GM18505 (cell line): Measurements from ENCODE around the gene AP3S1.

Experiments used
- ATAC-seq: cut with Tn5 transposase; IDR thresholded peaks from one replicate; pipeline ENCODE4 v1.9.1; 2021; ENCODE audit not compliant: unreplicated experiment
- POLR2A ChIP-seq: IDR thresholded peaks from 4 replicates; pipeline ENCODE4 v1.6.1; 2011; ENCODE audit warnings: borderline replicate concordance; ENCODE audit not compliant: insufficient read depth, insufficient read length; ENCODE audit errors: extremely low read depth

The AP3S1 gene

GRCh38 chr5:115948091-115948534, 106.4 kb downstream of the AP3S1 start:
- no peak for ATAC-seq
- no peak for TF ChIP-seq POLR2A

- no peak for ATAC-seq
- TF ChIP-seq POLR2A, result no peak
Measured at GRCh38 chr5:115949096-115949495, 107.4 kb downstream of the AP3S1 start.

DNA sequence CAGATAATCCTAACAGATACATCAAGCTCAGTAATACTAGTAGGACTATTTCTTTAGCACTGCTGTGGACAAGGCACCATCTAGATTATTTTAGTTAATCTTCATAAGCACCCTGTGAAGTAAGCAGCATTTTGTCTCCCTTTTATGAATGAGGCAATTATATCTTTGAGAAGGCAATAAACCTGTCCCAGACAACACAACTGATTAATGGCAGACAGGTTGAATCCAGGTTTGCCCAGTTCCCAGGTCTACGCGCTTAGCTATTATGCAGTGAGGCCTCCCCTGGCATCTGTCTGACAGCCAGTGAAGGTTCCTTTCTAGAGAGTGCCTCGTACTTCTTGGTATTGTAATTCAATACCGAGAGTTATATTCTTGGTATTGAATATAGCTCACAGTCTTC, 110.9 kb downstream of the AP3S1 start:
- no peak for TF ChIP-seq POLR2A
- ATAC-seq, result no peak

- no peak for ATAC-seq
Measured at GRCh38 chr5:115954144-115954543, 112.4 kb downstream of the AP3S1 start.

DNA sequence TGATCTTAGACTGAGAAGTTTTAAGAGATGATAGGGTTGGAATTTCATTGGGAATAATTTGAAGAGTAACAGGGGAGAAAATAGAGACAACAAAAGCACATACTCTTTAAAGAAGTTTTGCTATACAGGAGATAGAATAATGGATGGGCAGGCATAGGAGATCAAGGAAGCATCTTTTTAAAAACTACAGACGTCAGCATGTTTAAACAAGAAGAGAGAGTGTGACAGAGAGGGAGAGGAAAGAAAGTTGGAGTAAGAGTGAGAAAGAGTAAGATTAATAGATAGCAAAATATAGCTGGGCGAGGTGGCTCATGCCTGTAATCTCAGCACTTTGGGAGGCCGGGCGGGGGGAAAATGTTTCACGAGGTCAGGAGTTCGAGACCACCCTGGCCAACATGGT, 115.2 kb downstream of the AP3S1 start:
- no peak for TF ChIP-seq POLR2A

More at GRCh38 chr5:115954144-115954543, 112.4 kb downstream of the AP3S1 start:
- no peak for TF ChIP-seq POLR2A

GRCh38 chr5:115961381-115962238, 119.9 kb downstream of the AP3S1 start:
- no peak for ATAC-seq
- TF ChIP-seq POLR2A, result no peak

More for the DNA sequence above, 115.2 kb downstream of the AP3S1 start:
- no peak for ATAC-seq

- ATAC-seq, result no peak
- TF ChIP-seq POLR2A, result no peak
Measured at GRCh38 chr5:115962239-115962564, 120.5 kb downstream of the AP3S1 start, which contains the start of gene LVRN. Gene LVRN (plus strand): TSS chr5:115962475. CDS start chr5:115962618, 143 bp downstream.

DNA sequence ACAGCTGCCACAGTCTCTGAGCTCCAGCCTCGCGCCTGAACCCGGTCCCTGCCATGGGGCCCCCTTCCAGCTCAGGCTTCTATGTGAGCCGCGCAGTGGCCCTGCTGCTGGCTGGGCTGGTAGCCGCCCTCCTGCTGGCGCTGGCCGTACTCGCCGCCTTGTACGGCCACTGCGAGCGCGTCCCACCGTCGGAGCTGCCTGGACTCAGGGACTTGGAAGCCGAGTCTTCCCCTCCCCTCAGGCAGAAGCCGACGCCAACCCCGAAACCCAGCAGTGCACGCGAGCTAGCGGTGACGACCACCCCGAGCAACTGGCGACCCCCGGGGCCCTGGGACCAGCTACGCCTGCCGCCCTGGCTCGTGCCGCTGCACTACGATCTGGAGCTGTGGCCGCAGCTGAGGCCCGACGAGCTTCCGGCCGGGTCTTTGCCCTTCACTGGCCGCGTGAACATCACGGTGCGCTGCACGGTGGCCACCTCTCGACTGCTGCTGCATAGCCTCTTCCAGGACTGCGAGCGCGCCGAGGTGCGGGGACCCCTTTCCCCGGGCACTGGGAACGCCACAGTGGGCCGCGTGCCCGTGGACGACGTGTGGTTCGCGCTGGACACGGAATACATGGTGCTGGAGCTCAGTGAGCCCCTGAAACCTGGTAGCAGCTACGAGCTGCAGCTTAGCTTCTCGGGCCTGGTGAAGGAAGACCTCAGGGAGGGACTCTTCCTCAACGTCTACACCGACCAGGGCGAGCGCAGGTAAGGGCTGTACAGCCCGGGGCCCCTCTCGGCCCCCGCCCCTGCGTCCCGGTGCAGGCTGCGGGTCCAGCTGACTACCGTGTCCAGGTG, 121.0 kb downstream of the AP3S1 start:
- ATAC-seq, result no peak

GRCh38 chr5:115963566-115963965, 121.8 kb downstream of the AP3S1 start:
- no peak for TF ChIP-seq POLR2A
- no peak for ATAC-seq

More for the DNA sequence above, 121.0 kb downstream of the AP3S1 start:
- no peak for TF ChIP-seq POLR2A
